Measurements from ENCODE around the gene DNER.

DNA sequence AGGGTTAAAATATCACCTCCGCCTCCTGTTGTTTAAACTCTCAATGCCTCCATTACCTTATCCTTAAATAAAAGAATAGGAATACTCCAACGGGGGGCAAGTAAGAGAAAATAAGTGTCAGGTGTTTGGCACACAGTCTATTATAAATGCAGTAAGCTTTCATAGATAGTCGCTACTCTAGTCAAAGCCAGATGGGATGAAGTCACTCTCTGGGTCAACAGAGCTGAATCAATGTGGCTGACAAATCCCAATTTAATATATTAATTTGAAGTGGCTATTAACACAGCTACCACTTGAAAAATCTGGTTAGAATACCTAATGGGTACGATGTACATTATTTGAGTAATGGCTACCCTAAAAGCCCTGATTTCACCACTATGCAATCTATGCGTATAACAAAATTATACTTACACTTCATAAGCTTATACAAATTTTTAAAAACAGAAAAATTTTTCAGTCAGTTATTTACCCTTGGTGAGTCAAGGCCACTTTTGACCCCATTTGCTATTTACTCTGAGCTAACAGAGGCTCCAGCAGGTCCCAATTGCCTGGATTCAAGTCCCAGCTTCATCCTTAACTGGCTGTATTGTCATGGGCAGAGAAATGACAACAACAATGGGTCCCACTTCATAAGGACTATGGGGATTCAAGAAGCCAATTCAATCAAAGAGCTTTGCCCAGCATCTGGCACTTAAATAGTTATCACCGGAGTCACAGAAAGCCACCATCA, 275.8 kb downstream of the DNER start:
- TF ChIP-seq, protein P1, sequence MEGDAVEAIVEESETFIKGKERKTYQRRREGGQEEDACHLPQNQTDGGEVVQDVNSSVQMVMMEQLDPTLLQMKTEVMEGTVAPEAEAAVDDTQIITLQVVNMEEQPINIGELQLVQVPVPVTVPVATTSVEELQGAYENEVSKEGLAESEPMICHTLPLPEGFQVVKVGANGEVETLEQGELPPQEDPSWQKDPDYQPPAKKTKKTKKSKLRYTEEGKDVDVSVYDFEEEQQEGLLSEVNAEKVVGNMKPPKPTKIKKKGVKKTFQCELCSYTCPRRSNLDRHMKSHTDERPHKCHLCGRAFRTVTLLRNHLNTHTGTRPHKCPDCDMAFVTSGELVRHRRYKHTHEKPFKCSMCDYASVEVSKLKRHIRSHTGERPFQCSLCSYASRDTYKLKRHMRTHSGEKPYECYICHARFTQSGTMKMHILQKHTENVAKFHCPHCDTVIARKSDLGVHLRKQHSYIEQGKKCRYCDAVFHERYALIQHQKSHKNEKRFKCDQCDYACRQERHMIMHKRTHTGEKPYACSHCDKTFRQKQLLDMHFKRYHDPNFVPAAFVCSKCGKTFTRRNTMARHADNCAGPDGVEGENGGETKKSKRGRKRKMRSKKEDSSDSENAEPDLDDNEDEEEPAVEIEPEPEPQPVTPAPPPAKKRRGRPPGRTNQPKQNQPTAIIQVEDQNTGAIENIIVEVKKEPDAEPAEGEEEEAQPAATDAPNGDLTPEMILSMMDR (IDR thresholded peaks at IDR 0.05), result no peak
- no peak for TF ChIP-seq EZH2 (IDR thresholded peaks at IDR 0.05; ENCODE audit: borderline replicate concordance, insufficient read depth, low read depth, low read length, poor library complexity, severe bottlenecking)
